ENCODE data around the gene B4GALT3.
A peak's percentile ranks its signal among the peaks of the same experiment; 100 is the strongest.

The B4GALT3 gene

DNA sequence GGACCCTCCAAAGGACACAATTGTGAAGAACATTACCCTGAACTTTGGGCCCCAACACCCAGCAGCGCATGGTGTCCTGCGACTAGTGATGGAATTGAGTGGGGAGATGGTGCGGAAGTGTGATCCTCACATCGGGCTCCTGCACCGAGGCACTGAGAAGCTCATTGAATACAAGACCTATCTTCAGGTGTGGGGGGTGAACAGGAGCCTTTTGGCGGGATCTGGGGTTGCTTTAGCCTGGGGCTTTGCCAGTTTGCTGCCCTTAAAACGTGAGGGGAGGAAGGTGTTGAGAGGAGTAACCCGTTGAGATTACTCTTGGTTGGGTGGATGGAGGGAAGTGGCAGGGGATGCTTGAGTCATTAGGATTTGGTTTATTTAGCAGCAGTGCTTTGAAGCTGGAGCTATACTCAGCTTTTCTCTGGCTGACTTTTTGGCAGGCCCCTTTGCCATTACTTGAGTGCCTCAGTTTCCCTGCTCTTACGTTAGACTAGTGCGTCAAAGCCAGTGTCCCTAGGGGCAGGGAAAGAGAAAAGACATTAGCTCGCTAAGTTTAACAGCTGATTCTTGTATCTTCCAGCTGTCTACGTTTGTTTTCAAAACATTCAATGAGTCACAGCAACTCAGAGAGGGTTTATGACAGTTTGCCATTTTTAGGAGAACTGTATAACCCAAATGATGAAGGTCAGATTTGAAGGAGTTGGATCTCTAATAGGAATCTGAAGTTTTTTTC is 29.3 kb upstream of the B4GALT3 start:
- TF ChIP-seq, protein P1, sequence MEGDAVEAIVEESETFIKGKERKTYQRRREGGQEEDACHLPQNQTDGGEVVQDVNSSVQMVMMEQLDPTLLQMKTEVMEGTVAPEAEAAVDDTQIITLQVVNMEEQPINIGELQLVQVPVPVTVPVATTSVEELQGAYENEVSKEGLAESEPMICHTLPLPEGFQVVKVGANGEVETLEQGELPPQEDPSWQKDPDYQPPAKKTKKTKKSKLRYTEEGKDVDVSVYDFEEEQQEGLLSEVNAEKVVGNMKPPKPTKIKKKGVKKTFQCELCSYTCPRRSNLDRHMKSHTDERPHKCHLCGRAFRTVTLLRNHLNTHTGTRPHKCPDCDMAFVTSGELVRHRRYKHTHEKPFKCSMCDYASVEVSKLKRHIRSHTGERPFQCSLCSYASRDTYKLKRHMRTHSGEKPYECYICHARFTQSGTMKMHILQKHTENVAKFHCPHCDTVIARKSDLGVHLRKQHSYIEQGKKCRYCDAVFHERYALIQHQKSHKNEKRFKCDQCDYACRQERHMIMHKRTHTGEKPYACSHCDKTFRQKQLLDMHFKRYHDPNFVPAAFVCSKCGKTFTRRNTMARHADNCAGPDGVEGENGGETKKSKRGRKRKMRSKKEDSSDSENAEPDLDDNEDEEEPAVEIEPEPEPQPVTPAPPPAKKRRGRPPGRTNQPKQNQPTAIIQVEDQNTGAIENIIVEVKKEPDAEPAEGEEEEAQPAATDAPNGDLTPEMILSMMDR (IDR thresholded peaks at IDR 0.05; ENCODE audit: low read depth, low read length, missing control alignments) = no peak
- no peak for DNase-seq (ENCODE audit: low read depth)
- in situ Hi-C loops (cut with HindIII; ENCODE audit: low sequenced_read_pairs) = loop anchor here (5.0 to 25.0 kb wide), 3 partner anchors 96 to 531 kb away; partner anchors contain the start of gene DUSP12
- H3K4me3 ChIP-seq (ENCODE audit: low read depth, low read length) = no peak overlapping the region

DNA sequence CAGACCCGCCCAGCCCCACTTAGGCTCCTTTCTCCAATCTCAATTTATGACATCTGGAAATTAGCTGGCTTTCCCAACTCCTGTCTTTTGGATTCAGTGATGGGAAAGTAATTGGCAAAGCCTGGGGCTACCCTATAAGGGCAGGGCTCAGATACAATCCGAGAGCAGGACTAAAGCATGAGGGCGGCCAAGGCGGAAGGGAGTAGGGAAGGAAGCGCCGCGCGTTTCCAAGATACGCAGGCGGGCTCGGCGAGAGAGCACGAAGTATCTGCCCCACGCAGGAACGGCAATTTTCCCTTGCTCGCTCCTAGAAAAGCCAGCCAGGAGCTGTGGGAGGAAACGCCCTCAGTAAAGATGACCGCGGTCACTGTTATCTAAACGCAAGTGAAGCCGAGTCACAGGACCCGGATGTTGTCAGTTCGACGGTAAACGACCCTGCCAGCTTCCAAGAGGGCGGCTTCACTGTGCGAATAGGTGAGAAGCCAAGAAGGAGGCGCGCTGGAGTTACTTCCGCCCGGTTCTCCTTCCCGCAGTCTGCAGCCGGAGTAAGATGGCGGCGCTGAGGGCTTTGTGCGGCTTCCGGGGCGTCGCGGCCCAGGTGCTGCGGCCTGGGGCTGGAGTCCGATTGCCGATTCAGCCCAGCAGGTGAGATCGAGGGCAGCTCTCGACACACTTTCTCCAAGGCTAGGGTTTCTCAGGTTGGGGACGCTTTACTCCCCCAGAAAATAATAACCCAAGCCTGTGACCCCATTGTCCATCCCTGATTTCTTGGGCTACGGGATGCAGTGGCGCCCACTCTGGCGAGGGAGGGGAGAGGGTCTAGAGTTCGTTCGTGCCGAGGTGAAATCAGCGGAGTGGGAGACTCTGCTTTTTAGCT is 24.8 kb upstream of the B4GALT3 start, which contains the start of gene NDUFS2:
Gene NDUFS2, plus strand, starts transcription at position 532 of the 877 bp plus-strand sequence. Its CDS starts 19 bp downstream, at position 551.
- peak; percentile 99 for DNase-seq (ENCODE audit: low read depth)
- H3K4me3 ChIP-seq (ENCODE audit: low read depth, low read length) = peak within 1 kb of the TSS; percentile 97
- TF ChIP-seq, protein P1 (IDR thresholded peaks at IDR 0.05; ENCODE audit: low read depth, low read length, missing control alignments) = peak; percentile 57
- in situ Hi-C loops (cut with HindIII; ENCODE audit: low sequenced_read_pairs) = loop anchor here (25.0 kb wide), 1 partner anchor 535 kb away; the partner anchor contains the start of gene DUSP12

DNA sequence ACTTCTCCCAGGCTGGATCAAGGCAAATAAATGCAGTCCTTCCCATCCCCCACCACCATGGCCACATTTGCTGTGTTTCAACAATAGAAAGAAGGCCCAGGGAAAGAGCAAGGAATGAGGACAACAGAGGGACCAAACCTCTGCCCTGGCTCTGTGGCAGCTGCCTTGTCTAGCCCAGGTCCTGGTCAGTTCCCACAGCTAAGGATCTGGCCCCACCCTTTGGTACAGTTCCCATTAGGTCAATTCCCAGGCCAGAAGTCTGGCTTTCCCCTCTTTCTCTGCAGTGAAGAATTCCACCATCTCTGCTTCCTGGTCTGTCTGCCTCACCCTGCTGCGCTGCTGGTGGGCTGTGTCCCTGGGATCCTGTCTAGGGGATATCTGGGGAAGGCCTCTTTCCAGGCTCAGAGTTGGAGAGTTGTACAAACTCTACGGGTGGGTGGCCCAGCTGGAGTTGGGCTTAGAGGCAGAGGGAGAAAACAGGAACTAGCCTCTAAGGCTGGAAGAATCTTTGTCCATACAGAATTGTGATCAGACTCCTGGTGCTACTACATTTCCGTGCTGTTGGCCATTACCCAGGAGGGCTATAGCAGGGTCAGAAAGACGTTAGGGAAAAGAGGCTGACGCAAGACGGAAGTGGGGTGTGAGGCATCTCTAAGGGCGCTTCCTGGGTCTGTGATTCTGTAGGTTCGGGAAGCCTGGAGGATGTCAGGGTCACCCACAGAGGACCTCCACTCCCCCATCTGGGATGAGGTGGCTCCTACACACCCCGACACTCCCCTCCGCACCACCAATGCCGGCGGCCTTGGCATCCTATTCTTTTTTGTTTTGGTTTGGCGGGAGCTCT is 23.9 kb upstream of the B4GALT3 start:
- in situ Hi-C loops (cut with HindIII; ENCODE audit: low sequenced_read_pairs) = loop anchor here (25.0 kb wide), 1 partner anchor 536 kb away; the partner anchor contains the start of gene DUSP12
- DNase-seq (ENCODE audit: low read depth) = no peak
- TF ChIP-seq, protein P1 (IDR thresholded peaks at IDR 0.05; ENCODE audit: low read depth, low read length, missing control alignments) = no peak
- peak overlapping the region; percentile 97 for H3K4me3 ChIP-seq (ENCODE audit: low read depth, low read length)

DNA sequence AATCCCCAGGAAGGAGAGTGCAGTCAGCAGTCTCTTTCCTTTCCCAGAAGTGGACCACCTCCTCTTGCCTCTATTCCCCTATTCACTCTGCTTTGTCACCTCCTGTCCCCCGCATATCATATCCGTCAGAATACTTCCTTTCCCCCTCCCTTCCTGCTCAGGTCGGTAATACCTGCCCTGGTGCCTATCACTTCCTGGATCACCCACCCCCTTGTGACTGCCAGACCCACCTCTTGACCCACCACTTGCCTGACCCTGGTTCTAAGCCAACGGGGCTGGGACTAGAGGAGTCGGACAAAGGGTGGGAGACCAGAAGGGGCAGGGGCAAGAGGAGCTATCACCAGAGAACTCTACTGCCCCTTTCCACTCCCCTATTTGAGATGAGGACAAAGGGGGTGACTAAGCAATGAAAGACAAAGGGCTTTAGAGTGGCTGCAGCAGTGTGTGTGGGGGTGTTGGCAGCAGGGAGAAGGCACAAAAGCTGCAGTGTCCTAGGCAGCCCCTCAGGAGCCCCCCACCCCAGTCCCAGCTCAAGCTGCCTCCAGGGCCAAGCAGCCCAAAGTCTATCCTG is 23.2 kb upstream of the B4GALT3 start:
- TF ChIP-seq, protein P1 (IDR thresholded peaks at IDR 0.05; ENCODE audit: low read depth, low read length, missing control alignments) = no peak
- H3K4me3 ChIP-seq (ENCODE audit: low read depth, low read length) = no peak overlapping the region
- in situ Hi-C loops (cut with HindIII; ENCODE audit: low sequenced_read_pairs) = loop anchor here (25.0 kb wide), 1 partner anchor 537 kb away; the partner anchor contains the start of gene DUSP12
- DNase-seq (ENCODE audit: low read depth) = no peak

DNA sequence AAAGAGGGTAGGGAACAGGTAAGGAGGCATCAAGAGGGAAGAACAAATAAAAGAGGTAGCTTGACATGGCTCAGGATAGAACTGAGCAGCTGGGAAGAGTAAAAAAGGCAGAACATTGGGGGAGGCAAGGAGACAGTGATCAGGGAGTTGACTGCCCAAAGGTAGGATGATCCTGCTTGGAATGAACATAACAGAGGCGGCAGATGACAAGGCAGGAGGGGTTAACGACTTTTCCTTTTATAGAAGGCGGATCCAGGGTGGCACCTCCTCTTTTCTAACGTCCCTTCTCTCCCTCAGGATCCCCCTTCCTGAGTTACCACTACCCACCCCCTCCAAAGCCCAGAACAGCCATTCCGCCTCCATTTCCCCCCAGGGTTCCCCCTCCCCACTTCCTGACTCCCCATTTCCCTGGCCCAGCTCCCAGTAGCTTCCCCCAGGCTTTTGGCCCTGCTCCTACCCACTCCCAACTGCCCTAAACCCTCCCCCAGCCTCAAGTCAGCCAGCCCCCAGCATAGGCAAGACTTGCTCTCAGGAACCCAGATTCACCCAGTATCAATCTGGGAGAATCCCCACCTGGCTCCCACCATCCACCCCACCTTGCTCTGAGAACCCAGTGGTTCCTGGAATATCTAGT is 22.3 kb upstream of the B4GALT3 start:
- in situ Hi-C loops (cut with HindIII; ENCODE audit: low sequenced_read_pairs) = loop anchor here (25.0 kb wide), 1 partner anchor 538 kb away; the partner anchor contains the start of gene DUSP12
- H3K4me3 ChIP-seq (ENCODE audit: low read depth, low read length) = no peak overlapping the region
- TF ChIP-seq, protein P1 (IDR thresholded peaks at IDR 0.05; ENCODE audit: low read depth, low read length, missing control alignments) = no peak
- no peak for DNase-seq (ENCODE audit: low read depth)

Measured in astrocyte of the cerebellum (primary cell).